GM18519 (cell line): ENCODE data around the gene USB1.
A peak's percentile ranks its signal among the peaks of the same experiment; 100 is the strongest.

Experiments used
- ATAC-seq: cut with Tn5 transposase; IDR thresholded peaks from one replicate; pipeline ENCODE4 v1.9.1; 2021; ENCODE audit warnings: mild to moderate bottlenecking, moderate library complexity; ENCODE audit not compliant: unreplicated experiment, low FRiP score

USB1 gene

GRCh38 chr16:58000706-58001676 lies at the start of gene USB1:
USB1 (plus strand) TSS chr16:58001407; CDS start chr16:58001484, 77 bp downstream.
- ATAC-seq, result peak; percentile 65

DNA sequence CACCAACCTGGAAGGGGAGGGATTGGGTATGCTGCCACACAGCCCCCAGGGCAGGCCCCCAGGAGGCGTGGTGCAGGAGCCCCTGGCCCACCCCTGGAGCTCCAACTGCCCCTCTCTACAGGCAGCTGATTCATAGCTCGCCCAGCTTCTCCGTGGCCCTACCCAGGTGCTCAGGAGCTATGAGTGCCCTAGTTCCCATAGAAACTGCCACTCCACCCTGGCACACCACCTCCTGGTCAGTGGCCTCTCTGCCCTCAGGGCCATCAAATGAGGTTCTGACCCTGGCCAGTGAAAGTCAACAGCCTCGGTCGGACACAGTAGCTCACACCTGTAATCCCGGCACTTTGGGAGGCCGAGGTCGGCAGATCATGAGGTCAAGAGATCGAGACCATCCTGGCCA lies 48.3 kb upstream of the USB1 start:
- ATAC-seq, result no peak

DNA sequence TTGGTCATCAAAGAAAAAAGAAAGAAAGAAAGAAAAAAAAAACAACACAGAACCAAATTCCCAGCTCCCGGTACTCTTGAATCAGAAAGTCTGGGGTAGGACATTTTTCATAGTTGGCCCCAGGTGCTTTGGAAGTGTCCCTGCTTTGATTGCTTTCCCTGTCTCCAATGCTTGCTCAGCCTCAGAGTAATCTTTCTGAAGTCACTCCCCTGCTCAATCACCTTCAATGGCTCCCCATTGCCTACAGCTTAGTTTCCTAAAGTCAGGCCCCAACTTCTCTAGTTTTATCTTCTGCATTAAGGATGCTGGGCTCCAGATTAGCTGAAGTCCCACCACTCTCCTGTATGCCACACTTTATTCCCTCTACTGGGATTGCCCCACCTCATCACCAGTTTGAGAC lies 47.4 kb upstream of the USB1 start:
- no peak for ATAC-seq

DNA sequence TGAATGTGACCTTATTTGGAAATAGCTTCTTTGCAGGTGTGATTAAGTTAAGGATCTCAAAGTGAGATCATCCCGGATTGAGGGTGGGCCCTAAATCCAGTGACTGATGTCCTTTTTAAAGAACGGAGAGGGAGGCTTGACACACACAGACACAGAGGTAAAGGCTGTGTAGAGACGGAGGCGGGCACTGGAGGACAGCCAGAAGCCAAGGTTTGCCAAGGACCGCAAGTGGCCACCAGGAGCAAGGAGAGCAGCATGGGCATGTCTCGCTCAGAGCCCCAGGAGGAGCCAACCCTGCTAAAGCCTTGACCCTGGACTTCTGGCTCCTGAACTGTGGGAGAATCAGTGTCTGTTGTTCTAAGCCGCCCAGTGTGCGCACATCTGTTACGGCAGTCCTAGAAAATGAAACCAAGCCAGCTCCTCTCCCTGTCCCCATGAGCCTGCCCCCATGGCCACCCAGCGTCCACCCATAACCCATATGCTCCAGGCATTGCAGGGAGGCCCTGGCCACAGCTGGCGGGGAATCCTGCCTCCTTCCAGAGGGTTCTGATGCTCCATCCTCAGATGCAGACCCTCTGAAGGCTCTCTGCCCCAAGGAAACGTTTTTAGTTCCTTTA lies 45.5 kb upstream of the USB1 start:
- no peak for ATAC-seq

- ATAC-seq, result no peak
Measured at GRCh38 chr16:57956270-57956808, 44.9 kb upstream of the USB1 start.

GRCh38 chr16:57956924-57957672 lies 44.1 kb upstream of the USB1 start:
- ATAC-seq, result no peak

GRCh38 chr16:57957673-57958392 lies 43.4 kb upstream of the USB1 start:
- ATAC-seq, result no peak

DNA sequence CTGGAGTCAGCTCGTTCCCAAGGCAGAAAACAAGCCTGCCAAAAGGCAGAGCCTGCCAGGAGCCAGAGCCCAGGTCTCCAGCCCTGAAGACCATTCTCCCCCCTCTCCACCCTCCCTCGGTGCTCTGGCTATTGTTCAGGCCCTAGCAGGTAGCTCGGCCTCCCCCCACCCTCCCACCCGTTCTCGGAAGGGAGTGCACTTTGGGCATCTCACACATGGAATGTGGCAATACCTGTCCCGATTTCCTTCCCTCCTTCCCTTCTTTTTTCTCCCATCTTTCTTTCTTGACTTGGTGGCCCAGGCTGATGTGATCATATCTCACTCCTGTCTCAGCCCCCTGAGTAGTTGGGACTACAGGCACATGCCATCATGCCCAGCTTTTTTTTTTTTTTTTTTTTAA lies 42.7 kb upstream of the USB1 start:
- no peak for ATAC-seq

DNA sequence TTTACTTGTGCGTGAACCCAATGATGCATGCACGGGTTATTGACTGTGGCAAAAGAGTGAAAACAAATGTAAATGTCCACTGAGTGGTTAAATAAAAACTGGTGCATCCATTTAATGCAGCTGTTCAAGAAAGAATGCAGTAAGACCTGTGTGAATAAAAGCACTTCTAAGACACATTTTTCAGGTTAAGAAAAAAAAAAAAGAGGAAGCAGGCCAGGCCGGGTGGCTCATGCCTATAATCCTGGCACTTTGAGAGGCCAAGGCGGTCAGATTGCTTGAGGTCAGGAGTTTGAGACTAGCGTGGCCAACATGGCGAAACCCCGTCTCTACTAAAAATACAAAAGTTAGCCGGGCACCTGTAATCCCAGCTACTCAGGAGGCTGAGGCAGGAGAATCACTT lies 42.1 kb upstream of the USB1 start:
- no peak for ATAC-seq

- ATAC-seq, result no peak
Measured at GRCh38 chr16:57959804-57960203, 41.4 kb upstream of the USB1 start.

GRCh38 chr16:57960310-57960709 lies 40.9 kb upstream of the USB1 start:
- no peak for ATAC-seq

- no peak for ATAC-seq
Measured at GRCh38 chr16:57960826-57961472, 40.3 kb upstream of the USB1 start.

- ATAC-seq, result no peak
Measured at GRCh38 chr16:57961538-57961937, 39.7 kb upstream of the USB1 start.

DNA sequence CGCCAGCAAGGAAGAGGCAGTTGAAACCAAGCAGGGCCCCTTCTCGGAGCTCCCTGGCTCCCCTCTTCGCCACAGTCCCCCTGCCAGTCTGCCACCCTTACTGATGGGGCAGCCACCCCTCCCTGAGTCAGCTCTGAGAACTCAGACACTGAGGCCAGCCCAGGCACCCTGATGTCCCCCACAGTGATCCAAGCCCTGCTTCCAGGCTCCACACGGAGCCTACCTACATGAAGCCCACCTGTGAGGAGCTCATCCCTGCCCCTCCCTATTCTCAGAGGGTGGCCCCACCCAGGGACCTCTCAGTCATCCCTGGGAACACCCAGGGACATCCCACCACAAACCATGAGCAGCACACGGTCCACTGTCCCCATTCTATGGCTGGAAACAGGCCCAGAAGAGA lies 39.2 kb upstream of the USB1 start:
- no peak for ATAC-seq

GRCh38 chr16:57962756-57963155 lies 38.5 kb upstream of the USB1 start:
- ATAC-seq, result no peak

DNA sequence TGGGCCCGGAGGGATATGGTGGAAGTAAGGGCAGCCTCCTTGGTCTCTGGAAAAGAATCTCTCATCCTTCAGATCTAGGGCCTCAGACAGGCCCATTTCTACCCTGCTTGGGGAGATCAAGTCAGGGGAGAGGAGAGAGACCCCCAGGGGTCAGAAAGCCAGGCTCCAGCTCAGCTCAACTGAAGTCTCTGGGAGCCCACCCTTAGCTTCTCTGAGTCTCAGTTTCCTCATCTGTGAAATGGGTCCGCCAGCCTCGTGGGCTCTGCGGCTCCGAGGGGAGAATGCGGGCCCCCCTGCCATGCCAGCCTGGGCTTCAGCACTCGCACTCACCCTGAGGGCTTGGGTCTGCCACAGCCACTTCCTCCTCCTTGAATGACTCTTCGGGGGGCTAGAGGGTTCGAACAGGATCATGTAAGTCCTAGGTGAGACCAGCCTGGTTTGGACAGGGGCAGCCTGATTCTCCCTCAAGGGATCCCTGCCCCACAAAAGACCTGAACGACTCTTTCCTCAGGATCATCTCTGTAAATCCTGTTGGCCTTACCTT lies 37.0 kb upstream of the USB1 start:
- no peak for ATAC-seq

- ATAC-seq, result no peak
Measured at GRCh38 chr16:57966204-57966771, 34.9 kb upstream of the USB1 start.

DNA sequence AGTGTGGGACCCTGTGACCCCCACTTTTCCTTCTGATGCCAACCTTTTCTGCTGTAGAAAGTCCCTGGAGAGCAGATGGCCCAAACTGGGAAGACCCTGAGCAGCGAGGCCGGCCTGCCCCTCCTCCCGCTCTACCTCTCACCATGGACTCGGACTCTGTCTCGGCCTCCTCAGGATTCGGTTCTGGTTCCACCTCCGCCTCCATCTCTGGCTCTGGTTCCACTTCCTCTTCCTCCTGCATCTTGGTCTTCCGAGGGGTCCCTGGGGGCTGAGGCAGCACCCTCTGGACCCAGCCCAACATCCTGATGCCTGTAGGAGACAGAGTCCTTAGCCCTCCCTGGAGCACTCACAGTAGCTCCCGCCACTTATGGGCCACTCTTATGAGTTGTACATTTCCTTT lies 34.2 kb upstream of the USB1 start:
- ATAC-seq, result no peak

- ATAC-seq, result no peak
Measured at GRCh38 chr16:57967916-57968315, 33.3 kb upstream of the USB1 start.
